Mucosa of gallbladder (tissue), 1 donor: Measurements from ENCODE around the gene FAM43A. TPM values are rescaled to one million over a fixed set of nuclear protein-coding genes. Genes with fewer than 3 reads are reported as not detected.

Source experiments
- total RNA-seq: library from RNA; stranded (reverse); gene quantifications from one replicate; pipeline ENCODE4 v1.2.1, GENCODE V29; 2021
- donor health status: DM: no; HTN: no; CAD: no.

FAM43A gene
- total RNA-seq, 1 donor from 2014 or later = 8.9 TPM

Other genes starting within 250 kb of the FAM43A start
- 103 TPM for gene ATP13A3, start 198.9 kb upstream of the FAM43A start, total RNA-seq
- gene TMEM44, start 52.5 kb upstream of the FAM43A start, total RNA-seq = 20.2 TPM
- gene LSG1, start 13.7 kb upstream of the FAM43A start, total RNA-seq = 31.8 TPM